Activated T-helper 1 cell treated with anti-CD3 and anti-CD28 coated beads, Interleukin-12 subunit alpha, Interleukin-12 subunit beta, Interleukin-2, Interleukin-4 antibody, amounts not matched to agents 30 ng/mL and 10 ng/mL and 1 ng/mL, durations not matched to agents 14 hours and 24 hours and 36 hours (primary cell): ENCODE measurements around the gene PCK1. TPM values are rescaled to one million over a fixed set of nuclear protein-coding genes. Genes with fewer than 3 reads are reported as not detected.

Experiments used
- DNase-seq: peaks from one replicate; pipeline ENCODE4 v3.0.0; 2021; ENCODE audit warnings: low spot score
- H3K27ac Mint-ChIP-seq: one replicate; pipeline ENCODE4 v1.8.0; 2021; ENCODE audit warnings: mild to moderate bottlenecking, mixed read lengths
- H3K27me3 Mint-ChIP-seq: one replicate; pipeline ENCODE4 v1.8.0; 2022; ENCODE audit warnings: mild to moderate bottlenecking, moderate library complexity, mixed read lengths; ENCODE audit not compliant: insufficient read depth
- H3K36me3 Mint-ChIP-seq: one replicate; pipeline ENCODE4 v1.8.0; 2021; ENCODE audit warnings: low read depth, mixed read lengths
- H3K4me1 Mint-ChIP-seq: one replicate; pipeline ENCODE4 v1.8.0; 2021; ENCODE audit warnings: low read depth, mixed read lengths
- H3K4me3 Mint-ChIP-seq: one replicate; pipeline ENCODE4 v1.8.0; 2021; ENCODE audit warnings: mild to moderate bottlenecking, moderate library complexity, mixed read lengths
- H3K9me3 Mint-ChIP-seq: one replicate; pipeline ENCODE4 v1.8.0; 2021; ENCODE audit warnings: mixed read lengths
- intact Hi-C: fragments of 100-400 bp; cut with micrococcal nuclease; formaldehyde crosslinking; loops from one replicate; pipeline ENCODE4 v1.15.1; 2024
- total RNA-seq: library from RNA; stranded (reverse); gene quantifications from 2 replicates; pipeline ENCODE4 v1.2.3, GENCODE V29; 2022

PCK1 gene
- total RNA-seq, 1 donor from 2014 or later, result not detected

GRCh38 chr20:57605878-57606277, 45.0 kb downstream of the PCK1 start:
- intact Hi-C loops, result no loop called here
- no peak for DNase-seq
- Mint-ChIP-seq H3K4me1 (peaks cover 4% of the 10 kb centered on the region), H3K9me3 (no peaks in the 10 kb centered on the region), H3K4me3 (no peak overlapping the region), H3K36me3 (peaks cover 9% of the 10 kb centered on the region), H3K27ac (no peak overlapping the region), H3K27me3 (peaks cover 25% of the 10 kb centered on the region)

GRCh38 chr20:57608516-57608915, 47.6 kb downstream of the PCK1 start:
- Mint-ChIP-seq H3K4me1 (no peaks in the 10 kb centered on the region), H3K27me3 (peaks cover 20% of the 10 kb centered on the region), H3K9me3 (no peaks in the 10 kb centered on the region), H3K27ac (no peak overlapping the region), H3K36me3 (peaks cover 9% of the 10 kb centered on the region), H3K4me3 (no peak overlapping the region)
- intact Hi-C loops, result no loop called here
- no peak for DNase-seq

- Mint-ChIP-seq H3K9me3 (no peaks in the 10 kb centered on the region), H3K4me3 (no peak overlapping the region), H3K27me3 (peaks cover 21% of the 10 kb centered on the region), H3K27ac (no peak overlapping the region), H3K4me1 (no peaks in the 10 kb centered on the region), H3K36me3 (peaks cover 9% of the 10 kb centered on the region)
- no peak for DNase-seq
- intact Hi-C loops, result no loop called here
These were observed 48.4 kb downstream of the PCK1 start for GRCh38 chr20:57609086-57609841.

- intact Hi-C loops, result no loop called here
- H3K27me3 Mint-ChIP-seq, result peaks cover 20% of the 10 kb centered on the region
- no peak overlapping the region for H3K4me3 Mint-ChIP-seq
These were observed 48.9 kb downstream of the PCK1 start for GRCh38 chr20:57609842-57610167.

GRCh38 chr20:57610261-57610952, 49.5 kb downstream of the PCK1 start:
- DNase-seq, result no peak
- Mint-ChIP-seq H3K4me3 (no peak overlapping the region), H3K36me3 (peaks cover 15% of the 10 kb centered on the region), H3K27me3 (peaks cover 20% of the 10 kb centered on the region), H3K9me3 (no peaks in the 10 kb centered on the region), H3K4me1 (no peaks in the 10 kb centered on the region), H3K27ac (no peak overlapping the region)
- intact Hi-C loops, result no loop called here

More at GRCh38 chr20:57609842-57610167, 48.9 kb downstream of the PCK1 start:
- Mint-ChIP-seq H3K36me3 (peaks cover 14% of the 10 kb centered on the region), H3K4me1 (no peaks in the 10 kb centered on the region), H3K27ac (no peak overlapping the region), H3K9me3 (no peaks in the 10 kb centered on the region)
- DNase-seq, result no peak

GRCh38 chr20:57611586-57612311, 50.8 kb downstream of the PCK1 start:
- no peaks in the 10 kb centered on the region for H3K4me1 Mint-ChIP-seq
- intact Hi-C loops, result no loop called here
- H3K9me3 Mint-ChIP-seq, result no peaks in the 10 kb centered on the region
- no peak for DNase-seq
- no peak overlapping the region for H3K27ac Mint-ChIP-seq
- H3K36me3 Mint-ChIP-seq, result peaks cover 15% of the 10 kb centered on the region
- no peak overlapping the region for H3K4me3 Mint-ChIP-seq
- H3K27me3 Mint-ChIP-seq, result peaks cover 22% of the 10 kb centered on the region

- H3K9me3 Mint-ChIP-seq, result no peaks in the 10 kb centered on the region
These were observed 51.5 kb downstream of the PCK1 start for GRCh38 chr20:57612436-57612835.

GRCh38 chr20:57612916-57613315, 52.0 kb downstream of the PCK1 start:
- Mint-ChIP-seq H3K27me3 (peaks cover 28% of the 10 kb centered on the region), H3K36me3 (peaks cover 15% of the 10 kb centered on the region), H3K4me3 (no peak overlapping the region), H3K9me3 (no peaks in the 10 kb centered on the region), H3K27ac (no peak overlapping the region), H3K4me1 (peaks cover 7% of the 10 kb centered on the region)
- DNase-seq, result no peak
- intact Hi-C loops, result no loop called here

More at GRCh38 chr20:57612436-57612835, 51.5 kb downstream of the PCK1 start:
- H3K27me3 Mint-ChIP-seq, result peaks cover 28% of the 10 kb centered on the region
- intact Hi-C loops, result no loop called here
- H3K36me3 Mint-ChIP-seq, result peaks cover 15% of the 10 kb centered on the region
- H3K27ac Mint-ChIP-seq, result no peak overlapping the region
- H3K4me1 Mint-ChIP-seq, result peaks cover 4% of the 10 kb centered on the region
- no peak for DNase-seq
- H3K4me3 Mint-ChIP-seq, result no peak overlapping the region

GRCh38 chr20:57613481-57613921, 52.6 kb downstream of the PCK1 start:
- Mint-ChIP-seq H3K27me3 (peaks cover 28% of the 10 kb centered on the region), H3K27ac (no peak overlapping the region), H3K4me3 (no peak overlapping the region), H3K4me1 (peaks cover 13% of the 10 kb centered on the region), H3K9me3 (no peaks in the 10 kb centered on the region), H3K36me3 (peaks cover 15% of the 10 kb centered on the region)
- DNase-seq, result no peak
- intact Hi-C loops, result no loop called here

- intact Hi-C loops, result loop anchor here (5.0 kb wide), 1 partner anchor 1548 kb away; the partner anchor contains the start of gene ZNF831
- Mint-ChIP-seq H3K27ac (no peak overlapping the region), H3K27me3 (peaks cover 24% of the 10 kb centered on the region), H3K36me3 (peaks cover 9% of the 10 kb centered on the region), H3K9me3 (no peaks in the 10 kb centered on the region), H3K4me1 (peaks cover 26% of the 10 kb centered on the region), H3K4me3 (no peak overlapping the region)
- no peak for DNase-seq
These were observed 53.9 kb downstream of the PCK1 start for GRCh38 chr20:57614490-57615444.

- H3K36me3 Mint-ChIP-seq, result peaks cover 8% of the 10 kb centered on the region
- H3K27ac Mint-ChIP-seq, result no peak overlapping the region
- H3K4me3 Mint-ChIP-seq, result no peak overlapping the region
- peaks cover 24% of the 10 kb centered on the region for H3K27me3 Mint-ChIP-seq
- H3K9me3 Mint-ChIP-seq, result no peaks in the 10 kb centered on the region
- H3K4me1 Mint-ChIP-seq, result peaks cover 32% of the 10 kb centered on the region
- intact Hi-C loops, result loop anchor here (5.0 kb wide), 1 partner anchor 1547 kb away; the partner anchor contains the start of gene ZNF831
- DNase-seq, result no peak
These were observed 54.5 kb downstream of the PCK1 start for GRCh38 chr20:57615445-57615811.
